ENCODE results near the gene RBM22.

Gene RBM22

GRCh38 chr5:150710165-150710564, 9.3 kb upstream of the RBM22 start:
- WGBS: 70% methylated on average over 2 of the region's 2 CpGs
- H3K4me3 ChIP-seq (ENCODE audit: low read length): no peak overlapping the region

GRCh38 chr5:150706776-150707390, 6.0 kb upstream of the RBM22 start:
- H3K4me1 ChIP-seq (ENCODE audit: insufficient read depth, low read length): peaks cover 16% of the 10 kb centered on the region
- H3K9me3 ChIP-seq (ENCODE audit: insufficient read depth, low read depth, low read length): no peaks in the 10 kb centered on the region
- no peak overlapping the region for H3K4me3 ChIP-seq (ENCODE audit: low read length)
- peaks cover 2% of the 10 kb centered on the region; the same call in 1 of the 2 replicates for H3K27me3 ChIP-seq (ENCODE audit: insufficient read depth, low read length)
- no peak overlapping the region for H3K27ac ChIP-seq (ENCODE audit: low read depth, low read length)
- no peak overlapping the region for H3K9ac ChIP-seq (ENCODE audit: low read depth, low read length)
- peaks cover 33% of the 10 kb centered on the region for H3K36me3 ChIP-seq (ENCODE audit: insufficient read depth, low read length)
- 93% methylated on average over 4 of the region's 4 CpGs for WGBS

More at GRCh38 chr5:150710165-150710564, 9.3 kb upstream of the RBM22 start:
- H3K9ac ChIP-seq (ENCODE audit: low read depth, low read length): no peak overlapping the region
- H3K36me3 ChIP-seq (ENCODE audit: insufficient read depth, low read length): peaks cover 63% of the 10 kb centered on the region
- no peaks in the 10 kb centered on the region for H3K27me3 ChIP-seq (ENCODE audit: insufficient read depth, low read length)
- H3K9me3 ChIP-seq (ENCODE audit: insufficient read depth, low read depth, low read length): no peaks in the 10 kb centered on the region
- H3K27ac ChIP-seq (ENCODE audit: low read depth, low read length): no peak overlapping the region
- peaks cover 16% of the 10 kb centered on the region for H3K4me1 ChIP-seq (ENCODE audit: insufficient read depth, low read length)

GRCh38 chr5:150703762-150704161, 2.9 kb upstream of the RBM22 start:
- peaks cover 16% of the 10 kb centered on the region for H3K4me1 ChIP-seq (ENCODE audit: insufficient read depth, low read length)
- no peak overlapping the region for H3K9ac ChIP-seq (ENCODE audit: low read depth, low read length)
- peaks cover 13% of the 10 kb centered on the region for H3K36me3 ChIP-seq (ENCODE audit: insufficient read depth, low read length)
- H3K27me3 ChIP-seq (ENCODE audit: insufficient read depth, low read length): peaks cover 2% of the 10 kb centered on the region; the same call in 1 of the 2 replicates
- no peak overlapping the region for H3K27ac ChIP-seq (ENCODE audit: low read depth, low read length)
- H3K4me3 ChIP-seq (ENCODE audit: low read length): no peak overlapping the region
- 93% methylated on average over 3 of the region's 3 CpGs for WGBS
- no peaks in the 10 kb centered on the region for H3K9me3 ChIP-seq (ENCODE audit: insufficient read depth, low read depth, low read length)

GRCh38 chr5:150700246-150700593, 642 bp downstream of the RBM22 start:
- no peaks in the 10 kb centered on the region for H3K9me3 ChIP-seq (ENCODE audit: insufficient read depth, low read depth, low read length)
- peaks cover 9% of the 10 kb centered on the region; the same call in 1 of the 2 replicates for H3K4me1 ChIP-seq (ENCODE audit: insufficient read depth, low read length)
- peak overlapping the region; percentile 92 for H3K4me3 ChIP-seq (ENCODE audit: low read length)
- H3K27me3 ChIP-seq (ENCODE audit: insufficient read depth, low read length): peaks cover 2% of the 10 kb centered on the region; the same call in 1 of the 2 replicates
- H3K9ac ChIP-seq (ENCODE audit: low read depth, low read length): peak overlapping the region; percentile 96
- WGBS: 16% methylated on average over 15 of the region's 15 CpGs
- H3K36me3 ChIP-seq (ENCODE audit: insufficient read depth, low read length): peaks cover 42% of the 10 kb centered on the region
- peak overlapping the region; percentile 98 for H3K27ac ChIP-seq (ENCODE audit: low read depth, low read length)

- WGBS: 97% methylated on average over 3 of the region's 3 CpGs
- no peak overlapping the region for H3K27ac ChIP-seq (ENCODE audit: low read depth, low read length)
- no peak overlapping the region for H3K9ac ChIP-seq (ENCODE audit: low read depth, low read length)
- no peaks in the 10 kb centered on the region for H3K27me3 ChIP-seq (ENCODE audit: insufficient read depth, low read length)
- H3K4me3 ChIP-seq (ENCODE audit: low read length): no peak overlapping the region
- peaks cover 94% of the 10 kb centered on the region for H3K36me3 ChIP-seq (ENCODE audit: insufficient read depth, low read length)
- no peaks in the 10 kb centered on the region for H3K9me3 ChIP-seq (ENCODE audit: insufficient read depth, low read depth, low read length)
- H3K4me1 ChIP-seq (ENCODE audit: insufficient read depth, low read length): peaks cover under 1% of the 10 kb centered on the region; the same call in 1 of the 2 replicates
Measured at GRCh38 chr5:150694612-150695011, 6.2 kb downstream of the RBM22 start.

GRCh38 chr5:150692276-150692675, 8.6 kb downstream of the RBM22 start:
- Histone ChIP-seq H3K9me3 (ENCODE audit: insufficient read depth, low read depth, low read length) (no peaks in the 10 kb centered on the region), H3K27ac (ENCODE audit: low read depth, low read length) (no peak overlapping the region)

GRCh38 chr5:150690760-150691159, 10.1 kb downstream of the RBM22 start:
- Histone ChIP-seq H3K4me3 (ENCODE audit: low read length) (no peak overlapping the region), H3K9ac (ENCODE audit: low read depth, low read length) (no peak overlapping the region), H3K9me3 (ENCODE audit: insufficient read depth, low read depth, low read length) (no peaks in the 10 kb centered on the region), H3K4me1 (ENCODE audit: insufficient read depth, low read length) (no peaks in the 10 kb centered on the region), H3K27ac (ENCODE audit: low read depth, low read length) (no peak overlapping the region), H3K36me3 (ENCODE audit: insufficient read depth, low read length) (peaks cover 57% of the 10 kb centered on the region), H3K27me3 (ENCODE audit: insufficient read depth, low read length) (no peaks in the 10 kb centered on the region)
- 73% methylated on average over 6 of the region's 6 CpGs for WGBS

More at GRCh38 chr5:150692276-150692675, 8.6 kb downstream of the RBM22 start:
- Histone ChIP-seq H3K27me3 (ENCODE audit: insufficient read depth, low read length) (no peaks in the 10 kb centered on the region), H3K4me3 (ENCODE audit: low read length) (no peak overlapping the region), H3K9ac (ENCODE audit: low read depth, low read length) (no peak overlapping the region), H3K4me1 (ENCODE audit: insufficient read depth, low read length) (no peaks in the 10 kb centered on the region), H3K36me3 (ENCODE audit: insufficient read depth, low read length) (peaks cover 72% of the 10 kb centered on the region)
- WGBS: 94% methylated on average over 3 of the region's 3 CpGs

GRCh38 chr5:150689120-150689519, 11.7 kb downstream of the RBM22 start:
- H3K36me3 ChIP-seq (ENCODE audit: insufficient read depth, low read length): peaks cover 41% of the 10 kb centered on the region
- WGBS: 97% methylated on average over 1 of the region's 1 CpG
- no peaks in the 10 kb centered on the region for H3K4me1 ChIP-seq (ENCODE audit: insufficient read depth, low read length)
- no peak overlapping the region for H3K27ac ChIP-seq (ENCODE audit: low read depth, low read length)
- no peak overlapping the region for H3K9ac ChIP-seq (ENCODE audit: low read depth, low read length)
- H3K27me3 ChIP-seq (ENCODE audit: insufficient read depth, low read length): no peaks in the 10 kb centered on the region
- no peak overlapping the region for H3K4me3 ChIP-seq (ENCODE audit: low read length)
- no peaks in the 10 kb centered on the region for H3K9me3 ChIP-seq (ENCODE audit: insufficient read depth, low read depth, low read length)

- H3K9me3 ChIP-seq (ENCODE audit: insufficient read depth, low read depth, low read length): no peaks in the 10 kb centered on the region
- no peak overlapping the region for H3K4me3 ChIP-seq (ENCODE audit: low read length)
- peaks cover 8% of the 10 kb centered on the region; the same call in 1 of the 2 replicates for H3K27me3 ChIP-seq (ENCODE audit: insufficient read depth, low read length)
- H3K4me1 ChIP-seq (ENCODE audit: insufficient read depth, low read length): peaks cover 16% of the 10 kb centered on the region
- no peak overlapping the region for H3K9ac ChIP-seq (ENCODE audit: low read depth, low read length)
- no peak overlapping the region for H3K27ac ChIP-seq (ENCODE audit: low read depth, low read length)
- H3K36me3 ChIP-seq (ENCODE audit: insufficient read depth, low read length): peaks cover 3% of the 10 kb centered on the region; the same call in 1 of the 2 replicates
- WGBS: 95% methylated on average over 9 of the region's 9 CpGs
Measured at GRCh38 chr5:150676578-150676977, 24.3 kb downstream of the RBM22 start.

- no peak overlapping the region for H3K27ac ChIP-seq (ENCODE audit: low read depth, low read length)
- no peaks in the 10 kb centered on the region for H3K9me3 ChIP-seq (ENCODE audit: insufficient read depth, low read depth, low read length)
- peaks cover 13% of the 10 kb centered on the region; the same call in 1 of the 2 replicates for H3K27me3 ChIP-seq (ENCODE audit: insufficient read depth, low read length)
- WGBS: 93% methylated on average over 6 of the region's 6 CpGs
- peaks cover 3% of the 10 kb centered on the region; the same call in 1 of the 2 replicates for H3K36me3 ChIP-seq (ENCODE audit: insufficient read depth, low read length)
- H3K9ac ChIP-seq (ENCODE audit: low read depth, low read length): no peak overlapping the region
- H3K4me1 ChIP-seq (ENCODE audit: insufficient read depth, low read length): peaks cover 25% of the 10 kb centered on the region
- H3K4me3 ChIP-seq (ENCODE audit: low read length): no peak overlapping the region
Measured at GRCh38 chr5:150675069-150675468, 25.8 kb downstream of the RBM22 start.

GRCh38 chr5:150674341-150674821, 26.5 kb downstream of the RBM22 start:
- Histone ChIP-seq H3K27ac (ENCODE audit: low read depth, low read length) (peak overlapping the region; percentile 63), H3K36me3 (ENCODE audit: insufficient read depth, low read length) (peaks cover 3% of the 10 kb centered on the region; the same call in 1 of the 2 replicates), H3K9ac (ENCODE audit: low read depth, low read length) (0 out of 2 replicates have a peak overlapping the region, but pooled peaks have one; percentile 9), H3K27me3 (ENCODE audit: insufficient read depth, low read length) (peaks cover 13% of the 10 kb centered on the region; the same call in 1 of the 2 replicates), H3K9me3 (ENCODE audit: insufficient read depth, low read depth, low read length) (no peaks in the 10 kb centered on the region), H3K4me3 (ENCODE audit: low read length) (no peak overlapping the region), H3K4me1 (ENCODE audit: insufficient read depth, low read length) (peaks cover 28% of the 10 kb centered on the region)
- 97% methylated on average over 4 of the region's 4 CpGs for WGBS
